Lung (tissue), 12 donors: ENCODE measurements around the gene POLE. TPM values are rescaled to one million over a fixed set of nuclear protein-coding genes. Genes with fewer than 3 reads are reported as not detected.

Experiments used
- ATAC-seq: fragments of 200-7000 bp; cut with Tn5 transposase; one replicate; pipeline ENCODE4 v1.9.1; 2020; ENCODE audit warnings: moderate number of reproducible peaks; ENCODE audit not compliant: insufficient read depth, low FRiP score
- DNase-seq, 3 donors: peaks; one replicate each; pipeline ENCODE4 v3.0.0-alpha.2; 2013 to 2017
- H3K27ac ChIP-seq, 2 donors: one replicate each; pipeline ENCODE4 v1.5.1; 2013; ENCODE audit warnings: mild to moderate bottlenecking in 2 of 2, moderate library complexity in 2 of 2, control low read depth in 1 of 2, inconsistent platforms in 1 of 2, low read depth in 1 of 2, low read length in 1 of 2
- H3K27me3 ChIP-seq, 3 donors: one replicate each; pipeline ENCODE4 v1.5.1; 2013; ENCODE audit warnings: low read length in 2 of 3; ENCODE audit not compliant: control insufficient read depth in 3 of 3, insufficient read depth in 3 of 3
- H3K36me3 ChIP-seq, 4 donors: one replicate each; pipeline ENCODE4 v1.5.1; 2013; ENCODE audit warnings: low read length in 4 of 4, mild to moderate bottlenecking in 1 of 4, moderate library complexity in 1 of 4; ENCODE audit not compliant: control insufficient read depth in 4 of 4, insufficient read depth in 4 of 4
- H3K4me1 ChIP-seq, 5 donors: one replicate each; pipeline ENCODE4 v1.5.1; 2013; ENCODE audit warnings: low read length in 5 of 5, mild to moderate bottlenecking in 2 of 5, moderate library complexity in 1 of 5; ENCODE audit not compliant: control insufficient read depth in 5 of 5, insufficient read depth in 5 of 5
- H3K4me3 ChIP-seq: one replicate; pipeline ENCODE4 v1.5.1; 2013; ENCODE audit warnings: mild to moderate bottlenecking, control low read depth, moderate library complexity
- H3K9ac ChIP-seq, 2 donors: one replicate each; pipeline ENCODE4 v1.5.1; 2013; ENCODE audit warnings: low read length in 2 of 2, control low read depth in 1 of 2; ENCODE audit not compliant: insufficient read depth in 1 of 2
- H3K9me3 ChIP-seq, 4 donors: one replicate each; pipeline ENCODE4 v1.5.1; 2013; ENCODE audit warnings: low read length in 3 of 4, mild to moderate bottlenecking in 1 of 4, moderate library complexity in 1 of 4; ENCODE audit not compliant: control insufficient read depth in 4 of 4, insufficient read depth in 3 of 4
- WGBS, 2 donors: extraction: QIAGEN DNeasy Blood & Tissue Kit; methylation state at CpG; one replicate each; pipeline ENCODE4 v1.1.7; 2013; 5-methylcytosine and 5-hydroxymethylcytosine counted together
- polyA plus RNA-seq, 2 donors: library from polyadenylated mRNA; stranded (reverse); fragments of 200-250 nt; gene quantifications; one replicate each; pipeline ENCODE4 v1.2.1, GENCODE V29; 2013
- total RNA-seq, 2 donors: library from RNA; depleted of rRNA in 1 of 2; stranded (reverse); fragments of >200 nt in 1 of 2; gene quantifications; one replicate each; pipeline ENCODE4 v1.2.1, GENCODE V29; 2014 to 2021
- TF ChIP-seq, protein P1 (sequence below): IDR thresholded peaks from 2 replicates; pipeline ENCODE4 v1.5.1; 2012; ENCODE audit warnings: mild to moderate bottlenecking; ENCODE audit errors: control extremely low read depth, extremely low read depth
- donor health status: control.
- donor health status: control.
- donor health status: Bipolar disorder and iron deficiency.
- donor health status: healthy.
- donor health status: DM: yes; HTN: yes; CAD: no.

POLE gene
- total and polyA plus RNA-seq, 4 donors = 9.3 to 49.9 (median 25.3) TPM

DNA sequence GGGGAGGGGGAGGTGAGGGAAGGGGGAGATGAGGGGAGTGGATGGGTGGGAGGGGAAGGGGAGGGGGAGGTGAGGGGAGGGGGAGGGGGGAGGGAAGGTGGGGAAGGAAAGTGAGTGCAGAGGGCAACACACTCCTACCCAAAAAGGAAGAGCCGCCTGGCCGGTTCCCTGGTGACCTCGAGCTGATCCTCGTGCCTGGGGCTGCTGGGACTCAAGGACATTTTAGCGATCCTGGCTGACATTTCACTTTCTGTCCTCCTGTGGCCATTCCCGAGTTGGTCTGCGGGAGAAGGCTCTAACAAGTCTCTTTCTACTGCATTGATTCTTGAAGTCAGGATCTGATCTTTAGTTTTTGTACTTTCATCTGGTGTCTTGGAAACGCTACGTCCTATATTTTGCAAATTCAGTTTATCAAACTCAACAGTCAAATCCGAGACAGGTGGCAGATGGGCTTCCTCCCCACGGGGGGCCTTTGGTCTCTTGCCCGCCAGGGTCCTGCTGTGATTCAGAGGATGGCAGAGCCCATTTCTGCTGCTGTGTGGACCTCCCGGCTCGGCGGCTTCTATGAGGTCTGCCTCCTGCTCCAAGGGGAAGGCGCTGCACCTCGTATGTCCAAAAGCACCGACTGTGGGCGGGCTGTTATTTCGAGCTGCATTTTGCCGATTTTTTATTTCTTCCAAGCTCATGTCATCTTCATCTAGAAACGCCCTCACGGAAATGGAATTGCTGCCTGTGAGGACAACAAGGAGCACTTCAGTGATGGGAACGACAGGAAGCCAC is 42.6 kb upstream of the POLE start:
- TF ChIP-seq, protein P1, sequence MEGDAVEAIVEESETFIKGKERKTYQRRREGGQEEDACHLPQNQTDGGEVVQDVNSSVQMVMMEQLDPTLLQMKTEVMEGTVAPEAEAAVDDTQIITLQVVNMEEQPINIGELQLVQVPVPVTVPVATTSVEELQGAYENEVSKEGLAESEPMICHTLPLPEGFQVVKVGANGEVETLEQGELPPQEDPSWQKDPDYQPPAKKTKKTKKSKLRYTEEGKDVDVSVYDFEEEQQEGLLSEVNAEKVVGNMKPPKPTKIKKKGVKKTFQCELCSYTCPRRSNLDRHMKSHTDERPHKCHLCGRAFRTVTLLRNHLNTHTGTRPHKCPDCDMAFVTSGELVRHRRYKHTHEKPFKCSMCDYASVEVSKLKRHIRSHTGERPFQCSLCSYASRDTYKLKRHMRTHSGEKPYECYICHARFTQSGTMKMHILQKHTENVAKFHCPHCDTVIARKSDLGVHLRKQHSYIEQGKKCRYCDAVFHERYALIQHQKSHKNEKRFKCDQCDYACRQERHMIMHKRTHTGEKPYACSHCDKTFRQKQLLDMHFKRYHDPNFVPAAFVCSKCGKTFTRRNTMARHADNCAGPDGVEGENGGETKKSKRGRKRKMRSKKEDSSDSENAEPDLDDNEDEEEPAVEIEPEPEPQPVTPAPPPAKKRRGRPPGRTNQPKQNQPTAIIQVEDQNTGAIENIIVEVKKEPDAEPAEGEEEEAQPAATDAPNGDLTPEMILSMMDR = no peak
- Histone ChIP-seq H3K36me3 (peaks cover 27 to 71% (median 48%) of the 10 kb centered on the region in 4 donors), H3K4me3 (no peak overlapping the region), H3K4me1 (no peaks in the 10 kb centered on the region), H3K9me3 (no peaks in the 10 kb centered on the region), H3K27ac (no peak overlapping the region), H3K9ac (no peak overlapping the region), H3K27me3 (no peaks in the 10 kb centered on the region)
- WGBS, 2 donors = 87 to 89% methylated on average over 24 of the region's 24 CpGs
- no peak for DNase-seq
- no peak for ATAC-seq

- H3K9me3 ChIP-seq = no peaks in the 10 kb centered on the region
- TF ChIP-seq, protein P1 = no peak
- no peak overlapping the region for H3K9ac ChIP-seq
- H3K4me3 ChIP-seq = no peak overlapping the region
- ATAC-seq = no peak
- no peak for DNase-seq
- peaks cover 23 to 73% (median 43%) of the 10 kb centered on the region in 4 donors for H3K36me3 ChIP-seq
- 98 to 100% methylated on average over 7 of the region's 7 CpGs for WGBS, 2 donors
- no peaks in the 10 kb centered on the region for H3K27me3 ChIP-seq
- H3K4me1 ChIP-seq = no peaks in the 10 kb centered on the region
- H3K27ac ChIP-seq = no peak overlapping the region
Observed at GRCh38 chr12:132728502-132728901, 41.4 kb upstream of the POLE start.

GRCh38 chr12:132727091-132727794 is 40.1 kb upstream of the POLE start:
- no peak overlapping the region for H3K9ac ChIP-seq
- H3K27ac ChIP-seq = no peak overlapping the region
- H3K4me3 ChIP-seq = no peak overlapping the region
- H3K4me1 ChIP-seq = no peaks in the 10 kb centered on the region
- H3K9me3 ChIP-seq = no peaks in the 10 kb centered on the region
- no peaks in the 10 kb centered on the region for H3K27me3 ChIP-seq
- H3K36me3 ChIP-seq = peaks cover 21 to 70% (median 38%) of the 10 kb centered on the region in 4 donors
- TF ChIP-seq, protein P1 = no peak
- DNase-seq (no peak), ATAC-seq (no peak)
- 95% methylated on average over 37 of the region's 37 CpGs for WGBS, 2 donors
